Adrenal gland (tissue), 5 donors: ENCODE measurements around the gene NRXN2.

ENCODE experiments used
- POLR2A ChIP-seq, 2 donors: fragments of 450-650 bp; IDR thresholded peaks; one replicate each; pipeline ENCODE4 v1.6.1; 2017; ENCODE audit warnings: antibody characterized with exemption in 2 of 2, mild to moderate bottlenecking in 2 of 2, moderate library complexity in 1 of 2
- TF ChIP-seq, protein P1 (sequence below), 6 experiments: fragments of 450-650 bp in 4 of 6; fragments of 200-600 bp in 2 of 6; sonication (generic) in 1 of 6; IDR thresholded peaks; 1 replicate in 5 of 6; 2 replicates in 1 of 6; pipeline versions ENCODE4 v1.5.1 to v1.8.0; 2016 to 2021; ENCODE audit warnings: antibody characterized with exemption in 6 of 6, mild to moderate bottlenecking in 2 of 6, moderate library complexity in 1 of 6
- donor health status: DM: no; HTN: no; CAD: no.

DNA sequence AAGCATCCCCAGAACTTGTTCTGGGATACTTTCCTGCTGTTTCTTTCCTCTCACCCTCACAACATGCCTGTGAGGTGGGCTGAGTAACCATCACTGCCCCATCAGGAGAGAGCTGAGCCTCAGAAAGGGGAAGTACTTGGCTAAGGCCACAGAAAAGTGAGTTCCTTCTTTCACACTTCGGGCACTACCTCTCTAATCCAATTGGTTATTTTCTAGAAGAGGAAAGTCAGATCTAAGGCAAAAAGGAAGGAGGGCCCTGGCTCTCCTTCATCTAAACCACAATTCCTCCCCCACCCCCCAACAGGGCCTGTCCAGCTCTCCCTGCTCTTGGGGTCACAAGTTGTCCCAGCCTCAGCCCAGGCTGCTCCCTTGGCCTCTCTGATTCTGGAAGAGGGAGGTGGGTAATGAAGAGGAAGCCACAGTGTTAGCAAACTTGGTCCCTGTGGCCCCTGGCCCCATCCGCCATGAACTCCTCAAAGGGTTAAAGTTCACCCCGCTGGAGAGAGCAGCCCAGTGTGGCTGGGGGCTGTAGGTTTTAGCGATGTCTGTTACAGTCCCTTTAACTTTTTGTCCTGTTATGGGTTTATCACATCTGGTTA lies 98.0 kb downstream of the NRXN2 start:
- TF ChIP-seq, protein P1, sequence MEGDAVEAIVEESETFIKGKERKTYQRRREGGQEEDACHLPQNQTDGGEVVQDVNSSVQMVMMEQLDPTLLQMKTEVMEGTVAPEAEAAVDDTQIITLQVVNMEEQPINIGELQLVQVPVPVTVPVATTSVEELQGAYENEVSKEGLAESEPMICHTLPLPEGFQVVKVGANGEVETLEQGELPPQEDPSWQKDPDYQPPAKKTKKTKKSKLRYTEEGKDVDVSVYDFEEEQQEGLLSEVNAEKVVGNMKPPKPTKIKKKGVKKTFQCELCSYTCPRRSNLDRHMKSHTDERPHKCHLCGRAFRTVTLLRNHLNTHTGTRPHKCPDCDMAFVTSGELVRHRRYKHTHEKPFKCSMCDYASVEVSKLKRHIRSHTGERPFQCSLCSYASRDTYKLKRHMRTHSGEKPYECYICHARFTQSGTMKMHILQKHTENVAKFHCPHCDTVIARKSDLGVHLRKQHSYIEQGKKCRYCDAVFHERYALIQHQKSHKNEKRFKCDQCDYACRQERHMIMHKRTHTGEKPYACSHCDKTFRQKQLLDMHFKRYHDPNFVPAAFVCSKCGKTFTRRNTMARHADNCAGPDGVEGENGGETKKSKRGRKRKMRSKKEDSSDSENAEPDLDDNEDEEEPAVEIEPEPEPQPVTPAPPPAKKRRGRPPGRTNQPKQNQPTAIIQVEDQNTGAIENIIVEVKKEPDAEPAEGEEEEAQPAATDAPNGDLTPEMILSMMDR (IDR thresholded peaks at IDR 0.05) = no peak
- TF ChIP-seq POLR2A (IDR thresholded peaks at IDR 0.05) = no peak
